Heart right ventricle (tissue), 16 donors: ENCODE measurements around the gene PRR7. TPM values are rescaled to one million over a fixed set of nuclear protein-coding genes. Genes with fewer than 3 reads are reported as not detected.

Experiments used
- ATAC-seq, 8 donors: fragments of 200-7000 bp; cut with Tn5 transposase; one replicate each; pipeline ENCODE4 v1.9.1; 2020; ENCODE audit warnings: mild to moderate bottlenecking in 8 of 8, moderate library complexity in 8 of 8, moderate number of reproducible peaks in 1 of 8
- DNase-seq, 2 donors: peaks; one replicate each; pipeline ENCODE4 v3.0.0-alpha.2; 2020
- H3K27ac ChIP-seq, 10 donors: fragments of 200-600 bp; sonication (generic) in 2 of 10; one replicate each; pipeline versions ENCODE4 v1.5.0 to v1.8.0; 2020 to 2022; ENCODE audit warnings: mild to moderate bottlenecking in 3 of 10
- H3K27me3 ChIP-seq, 7 donors: fragments of 200-600 bp; one replicate each; pipeline ENCODE4 v1.8.0; 2021 to 2022; ENCODE audit warnings: mild to moderate bottlenecking in 2 of 7
- H3K36me3 ChIP-seq, 9 donors: fragments of 200-600 bp; sonication (generic) in 1 of 9; one replicate each; pipeline versions ENCODE4 v1.5.0 to v1.8.0; 2020 to 2022; ENCODE audit warnings: mild to moderate bottlenecking in 2 of 9
- H3K4me1 ChIP-seq, 9 donors: fragments of 200-600 bp; sonication (generic) in 1 of 9; one replicate each; pipeline versions ENCODE4 v1.5.0 to v1.8.0; 2020 to 2022; ENCODE audit warnings: mild to moderate bottlenecking in 4 of 9
- H3K4me3 ChIP-seq, 10 donors: fragments of 200-600 bp; sonication (generic) in 2 of 10; one replicate each; pipeline versions ENCODE4 v1.5.0 to v1.8.0; 2020 to 2022; ENCODE audit warnings: mild to moderate bottlenecking in 7 of 10, moderate library complexity in 2 of 10
- H3K9me3 ChIP-seq, 11 donors: fragments of 200-600 bp in 10 of 11; sonication (generic) in 2 of 11; one replicate each; pipeline versions ENCODE4 v1.5.0 to v1.8.0; 2013 to 2022; ENCODE audit warnings: mild to moderate bottlenecking in 2 of 11, control low read depth in 1 of 11, moderate library complexity in 1 of 11
- WGBS, 2 donors: extraction: QIAGEN DNeasy Blood & Tissue Kit; methylation state at CpG; one replicate each; pipeline ENCODE4 v1.1.7; 2013; ENCODE audit warnings: inconsistent platforms in 1 of 2; 5-methylcytosine and 5-hydroxymethylcytosine counted together
- intact Hi-C, 10 donors: fragments of 100-400 bp; cut with DNase I; formaldehyde crosslinking; loops; one replicate each; pipeline versions ENCODE4 v1.11.1 to v1.14.2; 2022
- polyA plus RNA-seq, 2 donors: library from polyadenylated mRNA; stranded (reverse); fragments of 200-250 nt; gene quantifications; one replicate each; pipeline ENCODE4 v1.2.3, GENCODE V29; 2013
- total RNA-seq, 10 donors: library from RNA; stranded (reverse); fragmentation: NEBNext Ultra II Directional in 3 of 10; extraction: Animal tissue kit (Norgen Biotek cat#: 25700) in 3 of 10; gene quantifications; one replicate each; pipeline versions ENCODE4 v1.2.1 to v1.2.4, GENCODE V29; 2021 to 2023
- TF ChIP-seq, protein P1 (sequence below), 9 donors: fragments of 200-600 bp; sonication (generic) in 2 of 9; IDR thresholded peaks; one replicate each; pipeline versions ENCODE4 v1.5.0 to v1.8.0; 2021 to 2022; ENCODE audit warnings: antibody characterized with exemption in 9 of 9, mild to moderate bottlenecking in 5 of 9, moderate library complexity in 1 of 9
- donor health status: Arrhythmogenic right ventricular cardiomyopathy.
- donor health status: ischemic (EF 13 %, LVEDD 7.1; RV severe dilation, severe dysfunction).
- donor health status: healthy with polysubstance abuse.
- donor health status: DM: no; HTN: yes; CAD: no.
- donor health status: DM: no; HTN: no; CAD: no.
- donor health status: ischemic (EF 25% LVEDD 6.9; RV normal size, moderate dysfunction).
- donor health status: ischemic (EF 25% LVEDD 5.7; RV mildly dilated, moderate dysfunction).
- donor health status: healthy.
- donor health status: DM: yes; HTN: yes; CAD: no.
- donor health status: Ischemic cardiomyopathy.
- donor health status: ischemic (EF 35%, LVEDD 5.7; RV mildly dilated, moderate dysfunction).
- donor health status: nonischemic (EF 11% LVEDD 7.7; RV severe dilation, severe dysfunction).
- donor health status: DM: yes; HTN: yes; CAD: no.
- donor health status: PGD.
- donor health status: ischemic (EF 29% LVEDD 5.4; RV normal size, mild dysfunction).
- donor health status: nonischemic (EF 23%, LVEDD 6.1; RV moderate dilation, normal function).

Gene PRR7
- total and polyA plus RNA-seq, 12 donors, result 0.97 to 2.9 (median 2.0) TPM

- H3K9me3 ChIP-seq, result peaks cover 0 to 9% (median 0%) of the 10 kb centered on the region in 11 donors
- H3K36me3 ChIP-seq, result peaks cover 0 to 65% (median 13%) of the 10 kb centered on the region in 9 donors
- H3K4me3 ChIP-seq, result peak overlapping the region in 5 of 10 donors; percentile 12 to 34 (median 20)
- ATAC-seq, result peak; percentile 44 to 79 (median 67)
- DNase-seq, result peak; percentile 55 to 65
- TF ChIP-seq, protein P1, sequence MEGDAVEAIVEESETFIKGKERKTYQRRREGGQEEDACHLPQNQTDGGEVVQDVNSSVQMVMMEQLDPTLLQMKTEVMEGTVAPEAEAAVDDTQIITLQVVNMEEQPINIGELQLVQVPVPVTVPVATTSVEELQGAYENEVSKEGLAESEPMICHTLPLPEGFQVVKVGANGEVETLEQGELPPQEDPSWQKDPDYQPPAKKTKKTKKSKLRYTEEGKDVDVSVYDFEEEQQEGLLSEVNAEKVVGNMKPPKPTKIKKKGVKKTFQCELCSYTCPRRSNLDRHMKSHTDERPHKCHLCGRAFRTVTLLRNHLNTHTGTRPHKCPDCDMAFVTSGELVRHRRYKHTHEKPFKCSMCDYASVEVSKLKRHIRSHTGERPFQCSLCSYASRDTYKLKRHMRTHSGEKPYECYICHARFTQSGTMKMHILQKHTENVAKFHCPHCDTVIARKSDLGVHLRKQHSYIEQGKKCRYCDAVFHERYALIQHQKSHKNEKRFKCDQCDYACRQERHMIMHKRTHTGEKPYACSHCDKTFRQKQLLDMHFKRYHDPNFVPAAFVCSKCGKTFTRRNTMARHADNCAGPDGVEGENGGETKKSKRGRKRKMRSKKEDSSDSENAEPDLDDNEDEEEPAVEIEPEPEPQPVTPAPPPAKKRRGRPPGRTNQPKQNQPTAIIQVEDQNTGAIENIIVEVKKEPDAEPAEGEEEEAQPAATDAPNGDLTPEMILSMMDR (IDR thresholded peaks at IDR 0.05), result peak in 1 of 9 donors; percentile 6
- peak overlapping the region; percentile 59 to 91 (median 81) for H3K27ac ChIP-seq
- intact Hi-C loops, result no loop called here
- H3K27me3 ChIP-seq, result no peaks in the 10 kb centered on the region
- 59 to 70% methylated on average over 27 of the region's 27 CpGs for WGBS, 2 donors
- peaks cover 0 to 27% (median 12%) of the 10 kb centered on the region in 9 donors for H3K4me1 ChIP-seq
Observed at GRCh38 chr5:177462021-177462670, 15.5 kb downstream of the PRR7 start.

DNA sequence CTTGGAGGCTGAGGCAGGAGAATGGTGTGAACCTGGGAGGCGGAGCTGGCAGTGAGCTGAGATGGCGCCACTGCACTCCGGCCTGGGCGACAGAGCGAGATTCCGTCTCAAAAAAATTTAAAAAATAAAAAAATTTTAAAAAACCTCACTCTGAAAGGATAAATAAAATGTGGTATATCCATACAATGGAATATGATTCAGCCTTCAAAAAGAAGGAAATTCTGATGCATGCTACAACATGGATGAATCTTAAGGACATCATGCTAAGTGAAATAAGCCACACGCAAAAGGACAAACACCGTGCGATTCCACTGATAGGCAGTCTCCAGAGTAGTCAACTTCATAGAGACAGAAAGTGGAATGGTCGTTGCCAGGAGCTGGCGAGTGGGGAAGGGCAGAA is 18.4 kb downstream of the PRR7 start:
- WGBS, 2 donors, result 94 to 98% methylated on average over 11 of the region's 11 CpGs
- DNase-seq, result no peak
- H3K36me3 ChIP-seq, result peaks cover 0 to 51% (median 16%) of the 10 kb centered on the region in 9 donors
- peaks cover 0 to 4% (median 0%) of the 10 kb centered on the region in 7 donors for H3K27me3 ChIP-seq
- H3K9me3 ChIP-seq, result peaks cover 0 to 9% (median 0%) of the 10 kb centered on the region in 11 donors
- no peak for ATAC-seq
- TF ChIP-seq, protein P1 (IDR thresholded peaks at IDR 0.05), result no peak
- H3K27ac ChIP-seq, result no peak overlapping the region
- peaks cover 12 to 31% (median 22%) of the 10 kb centered on the region in 9 donors for H3K4me1 ChIP-seq
- H3K4me3 ChIP-seq, result no peak overlapping the region
- intact Hi-C loops, result no loop called here

DNA sequence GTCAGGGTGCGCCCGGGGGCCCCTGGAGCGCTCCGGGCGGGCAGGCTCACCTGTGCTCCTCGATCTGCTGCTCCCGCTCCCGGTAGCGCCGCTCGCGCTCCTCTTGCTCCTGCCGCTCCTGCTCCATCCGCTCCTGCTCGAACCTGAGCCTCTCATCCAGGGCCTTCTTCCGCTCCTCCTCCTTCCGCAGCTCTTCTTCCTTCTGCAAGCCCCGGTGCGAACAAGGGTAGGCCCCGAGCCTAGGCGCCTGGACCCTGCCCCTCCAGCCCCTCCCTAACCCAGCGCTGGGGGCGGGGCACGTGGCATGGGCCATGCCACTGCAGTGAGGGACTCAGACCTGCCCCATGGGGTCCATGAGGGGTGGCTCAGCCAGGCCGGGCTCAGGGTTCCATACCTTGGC is 20.2 kb downstream of the PRR7 start:
- DNase-seq (no peak), ATAC-seq (no peak)
- Histone ChIP-seq H3K27me3 (peaks cover 0 to 11% (median 3%) of the 10 kb centered on the region in 7 donors), H3K4me3 (no peak overlapping the region), H3K9me3 (peaks cover 0 to 9% (median 0%) of the 10 kb centered on the region in 11 donors), H3K36me3 (peaks cover 0 to 43% (median 16%) of the 10 kb centered on the region in 9 donors), H3K27ac (no peak overlapping the region), H3K4me1 (peaks cover 18 to 42% (median 34%) of the 10 kb centered on the region in 9 donors)
- WGBS, 2 donors, result 95 to 96% methylated on average over 25 of the region's 25 CpGs
- TF ChIP-seq, protein P1 (IDR thresholded peaks at IDR 0.05), result no peak
- intact Hi-C loops, result no loop called here

GRCh38 chr5:177467436-177467835 is 20.8 kb downstream of the PRR7 start:
- Histone ChIP-seq H3K27ac (no peak overlapping the region), H3K36me3 (peaks cover 0 to 43% (median 16%) of the 10 kb centered on the region in 9 donors), H3K27me3 (peaks cover 0 to 17% (median 9%) of the 10 kb centered on the region in 7 donors), H3K4me1 (peaks cover 19 to 42% (median 36%) of the 10 kb centered on the region in 9 donors), H3K9me3 (peaks cover 0 to 9% (median 0%) of the 10 kb centered on the region in 11 donors), H3K4me3 (no peak overlapping the region)
- intact Hi-C loops, result no loop called here
- 94 to 97% methylated on average over 30 to 31 of the region's 31 CpGs for WGBS, 2 donors
- TF ChIP-seq, protein P1 (IDR thresholded peaks at IDR 0.05), result no peak
- ATAC-seq (no peak), DNase-seq (no peak)
